Endothelial cell of umbilical vein (primary cell): ENCODE data around the gene PAX9.

Source experiments
- EZH2 ChIP-seq: IDR thresholded peaks from 2 replicates; pipeline ENCODE4 v1.6.1; 2012; ENCODE audit warnings: borderline replicate concordance, low read depth, mild to moderate bottlenecking, moderate library complexity, low read length, inconsistent platforms; ENCODE audit not compliant: severe bottlenecking
- TF ChIP-seq, protein P1 (sequence below): IDR thresholded peaks from 2 replicates; pipeline ENCODE4 v1.6.1; 2011; ENCODE audit not compliant: insufficient read depth, insufficient read length
- TF ChIP-seq, protein P2 (sequence below), 2 donors: IDR thresholded peaks; 1 replicate in 1 of 2; 2 replicates in 1 of 2; pipeline ENCODE4 v1.5.1; 2011; ENCODE audit warnings: low read length in 2 of 2, mild to moderate bottlenecking in 2 of 2, moderate library complexity in 2 of 2, control low read depth in 1 of 2, inconsistent platforms in 1 of 2, low read depth in 1 of 2; ENCODE audit not compliant: insufficient read depth in 1 of 2; ENCODE audit errors: extremely low read depth in 1 of 2

DNA sequence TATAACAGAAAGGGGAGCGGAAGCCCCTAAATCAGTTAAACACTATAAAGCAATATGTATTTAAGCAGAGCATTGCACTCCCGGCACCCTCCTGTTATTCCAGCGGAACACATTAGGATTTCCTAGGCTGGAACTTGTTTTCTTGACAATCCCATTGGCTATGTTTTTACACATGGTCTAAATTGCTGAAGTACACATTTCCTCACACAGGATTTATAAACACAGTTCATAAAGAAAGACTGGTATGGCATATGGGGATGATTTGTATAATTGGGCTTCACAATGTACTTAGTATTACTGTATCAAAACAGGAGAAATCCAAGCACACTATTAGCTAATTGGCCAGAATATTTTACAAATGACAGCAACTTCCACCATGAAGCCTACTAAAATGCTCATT, 23.3 kb downstream of the PAX9 start:
- TF ChIP-seq EZH2: no peak
- TF ChIP-seq, protein P1, sequence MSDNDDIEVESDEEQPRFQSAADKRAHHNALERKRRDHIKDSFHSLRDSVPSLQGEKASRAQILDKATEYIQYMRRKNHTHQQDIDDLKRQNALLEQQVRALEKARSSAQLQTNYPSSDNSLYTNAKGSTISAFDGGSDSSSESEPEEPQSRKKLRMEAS: no peak
- TF ChIP-seq, protein P2, sequence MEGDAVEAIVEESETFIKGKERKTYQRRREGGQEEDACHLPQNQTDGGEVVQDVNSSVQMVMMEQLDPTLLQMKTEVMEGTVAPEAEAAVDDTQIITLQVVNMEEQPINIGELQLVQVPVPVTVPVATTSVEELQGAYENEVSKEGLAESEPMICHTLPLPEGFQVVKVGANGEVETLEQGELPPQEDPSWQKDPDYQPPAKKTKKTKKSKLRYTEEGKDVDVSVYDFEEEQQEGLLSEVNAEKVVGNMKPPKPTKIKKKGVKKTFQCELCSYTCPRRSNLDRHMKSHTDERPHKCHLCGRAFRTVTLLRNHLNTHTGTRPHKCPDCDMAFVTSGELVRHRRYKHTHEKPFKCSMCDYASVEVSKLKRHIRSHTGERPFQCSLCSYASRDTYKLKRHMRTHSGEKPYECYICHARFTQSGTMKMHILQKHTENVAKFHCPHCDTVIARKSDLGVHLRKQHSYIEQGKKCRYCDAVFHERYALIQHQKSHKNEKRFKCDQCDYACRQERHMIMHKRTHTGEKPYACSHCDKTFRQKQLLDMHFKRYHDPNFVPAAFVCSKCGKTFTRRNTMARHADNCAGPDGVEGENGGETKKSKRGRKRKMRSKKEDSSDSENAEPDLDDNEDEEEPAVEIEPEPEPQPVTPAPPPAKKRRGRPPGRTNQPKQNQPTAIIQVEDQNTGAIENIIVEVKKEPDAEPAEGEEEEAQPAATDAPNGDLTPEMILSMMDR (IDR thresholded peaks at IDR 0.05; ENCODE audit: extremely low read depth in 1 of 2, insufficient read depth in 1 of 2, low read depth in 1 of 2, low read length in 2 of 2): no peak
